GM18870 (cell line): ENCODE data around the gene QRFP.

Experiments
- ATAC-seq: cut with Tn5 transposase; IDR thresholded peaks from one replicate; pipeline ENCODE4 v1.9.1; 2021; ENCODE audit warnings: moderate library complexity; ENCODE audit not compliant: unreplicated experiment

QRFP gene

DNA sequence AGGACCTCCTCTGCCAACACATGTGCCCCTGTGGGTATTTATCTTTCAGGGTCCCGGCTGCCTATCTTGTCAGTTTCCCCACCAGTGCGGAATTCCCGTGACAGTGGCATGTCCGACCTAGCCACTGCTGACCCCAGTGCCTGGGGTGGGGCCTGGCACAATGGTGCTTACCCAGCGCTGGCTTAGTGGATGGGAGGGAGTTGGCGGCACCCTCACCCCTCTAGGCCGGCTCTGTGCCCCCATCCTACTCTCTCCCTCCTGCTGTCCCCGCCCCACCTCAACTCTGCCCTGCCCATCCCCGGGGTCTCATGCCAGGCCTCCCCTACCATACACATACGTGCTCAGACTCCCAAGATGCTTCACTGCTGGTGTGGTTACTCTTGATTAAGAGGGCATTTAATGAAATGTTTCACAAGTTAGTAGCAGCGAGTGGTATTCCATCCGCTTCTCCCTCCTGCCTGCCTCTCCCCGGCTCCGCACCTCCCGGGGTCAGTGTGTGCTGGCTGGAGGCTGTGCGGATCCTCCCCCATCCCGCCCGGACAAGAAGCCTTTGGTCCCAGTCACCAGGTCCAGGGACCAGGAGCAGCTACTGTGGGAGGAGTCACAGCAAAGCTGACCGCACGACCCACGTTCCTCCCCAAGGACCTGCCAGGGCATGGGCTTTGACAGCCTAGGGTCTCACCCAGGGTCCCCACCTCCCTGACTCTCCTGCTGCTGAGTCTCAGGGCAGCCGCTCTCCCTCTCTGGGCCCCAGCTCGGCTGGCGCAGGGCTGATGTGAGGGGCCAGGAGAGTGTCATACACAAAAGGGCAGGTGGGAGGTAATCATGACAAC is 9.5 kb upstream of the QRFP start:
- no peak for ATAC-seq

DNA sequence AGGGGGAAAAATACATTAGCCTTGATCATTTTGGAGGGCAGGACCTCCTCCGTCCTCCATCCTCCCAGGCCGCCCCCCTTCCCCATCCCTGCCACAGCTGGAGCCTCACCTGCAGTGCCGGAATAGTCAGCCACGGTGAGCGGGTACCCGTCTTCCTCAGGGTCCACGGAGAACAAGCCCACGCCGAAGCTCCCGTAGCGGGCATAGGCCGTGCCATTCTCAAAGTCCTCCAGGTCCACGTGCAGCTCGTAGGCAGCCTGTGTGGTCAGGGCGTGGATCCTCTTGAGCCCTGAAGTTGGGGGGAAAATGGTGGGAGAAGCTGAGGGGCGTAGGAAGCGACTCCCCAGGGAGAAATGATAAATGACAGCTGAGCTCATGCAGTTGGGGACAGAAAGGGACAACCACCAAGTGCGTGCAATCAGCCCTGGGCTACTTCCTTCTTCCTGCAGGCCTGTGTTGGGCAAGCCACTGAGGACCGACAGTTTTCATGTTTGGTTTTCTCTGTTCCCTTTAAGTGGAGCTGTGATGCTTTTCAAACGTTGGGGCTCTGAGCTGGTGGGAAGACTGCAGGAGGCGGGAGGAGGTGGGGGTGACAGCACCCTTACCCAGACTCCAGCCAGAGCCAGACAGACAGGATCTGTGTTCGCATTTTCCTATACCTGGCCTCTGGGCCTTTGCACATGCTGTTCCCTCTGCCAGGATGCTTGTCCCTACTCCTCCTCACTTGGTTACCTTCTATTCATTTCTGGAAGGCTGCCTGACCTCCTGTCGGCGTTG is 8.7 kb upstream of the QRFP start:
- no peak for ATAC-seq

DNA sequence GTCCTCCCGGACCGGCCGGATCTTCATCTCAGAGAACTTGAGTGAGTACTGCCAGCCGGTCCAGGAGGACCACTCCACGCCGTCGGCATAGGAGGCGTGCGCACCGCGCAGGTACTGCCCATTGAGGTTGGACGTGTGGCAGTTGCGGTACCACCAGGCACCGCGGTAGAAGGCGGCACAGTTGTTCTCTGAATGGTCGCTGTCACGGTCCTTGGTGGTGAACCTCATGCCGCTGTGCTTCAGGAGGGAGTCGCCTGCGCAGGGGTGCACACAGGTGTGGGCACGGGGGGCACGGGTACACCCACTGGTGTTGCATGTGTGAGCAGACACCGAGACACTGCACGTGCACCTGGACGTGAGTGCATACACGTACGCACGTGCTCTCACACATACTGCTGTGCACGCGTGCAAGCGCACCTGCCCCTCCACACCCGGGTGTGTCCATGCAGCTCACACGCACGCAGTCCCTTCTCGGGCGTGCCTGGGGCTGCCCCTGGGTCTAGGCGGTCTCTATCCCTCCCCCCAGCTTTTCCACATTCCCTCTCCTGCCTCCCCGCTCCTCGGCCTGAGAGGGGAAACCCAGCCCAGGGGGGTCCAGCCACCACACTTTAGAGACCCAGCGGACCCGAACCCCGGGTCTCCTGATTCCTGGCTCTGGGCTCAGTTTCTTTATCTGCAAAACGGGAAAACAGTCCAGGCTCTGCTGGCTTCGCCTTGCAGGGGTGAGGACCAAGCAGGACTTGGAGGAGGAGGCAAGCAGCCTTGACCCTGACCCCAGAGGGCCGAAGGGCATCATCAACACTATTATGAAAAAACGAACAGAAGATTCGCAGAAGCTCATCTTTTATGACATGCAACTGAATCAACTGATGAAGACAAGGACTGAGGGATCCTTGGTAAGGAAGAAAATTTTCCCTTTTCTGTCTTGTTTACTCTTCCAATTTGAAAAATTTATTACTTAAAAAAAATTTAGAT is 7.7 kb upstream of the QRFP start:
- no peak for ATAC-seq

DNA sequence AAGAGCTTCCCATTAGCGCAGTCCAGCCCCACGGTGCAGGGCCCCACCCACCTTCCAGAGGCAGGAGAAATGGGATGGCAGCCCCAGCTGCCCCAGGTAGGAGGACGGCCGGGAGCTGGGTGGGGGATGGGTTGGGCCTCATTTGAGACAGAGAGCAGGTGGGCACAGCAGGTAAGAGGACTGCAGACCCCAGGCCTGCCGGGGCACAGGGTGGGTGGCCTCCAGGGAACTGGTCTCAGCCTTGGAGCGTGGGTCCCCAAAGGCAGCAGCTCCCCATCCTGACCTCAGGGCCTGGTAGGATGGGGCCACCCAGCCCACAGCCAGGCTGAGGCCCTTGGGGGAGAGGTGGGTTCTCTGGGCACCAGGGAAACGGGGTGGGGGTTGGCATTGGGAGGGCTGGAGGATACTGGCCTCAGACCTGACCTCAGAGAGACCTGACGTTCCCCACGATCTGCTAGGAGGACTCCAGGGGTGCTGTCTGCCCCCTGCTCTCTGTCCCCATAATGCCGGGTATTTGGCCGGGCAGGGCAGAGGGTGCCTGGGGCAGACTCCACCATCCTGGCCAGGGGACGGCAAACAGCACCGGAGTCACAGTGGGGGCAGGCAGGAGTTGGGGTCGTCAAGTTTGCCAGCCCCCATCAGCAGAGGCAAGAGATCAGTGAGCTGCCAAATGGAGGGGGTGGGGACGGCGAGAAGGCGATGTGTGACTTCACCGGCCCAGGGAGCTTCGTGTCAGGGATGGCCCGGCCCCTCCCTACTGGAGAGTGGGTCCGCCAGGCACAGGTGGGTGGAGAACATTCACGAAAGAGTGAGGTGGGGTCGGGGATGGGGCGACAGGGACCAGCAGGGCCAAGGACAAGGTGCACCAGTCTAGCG is 6.8 kb upstream of the QRFP start:
- no peak for ATAC-seq

DNA sequence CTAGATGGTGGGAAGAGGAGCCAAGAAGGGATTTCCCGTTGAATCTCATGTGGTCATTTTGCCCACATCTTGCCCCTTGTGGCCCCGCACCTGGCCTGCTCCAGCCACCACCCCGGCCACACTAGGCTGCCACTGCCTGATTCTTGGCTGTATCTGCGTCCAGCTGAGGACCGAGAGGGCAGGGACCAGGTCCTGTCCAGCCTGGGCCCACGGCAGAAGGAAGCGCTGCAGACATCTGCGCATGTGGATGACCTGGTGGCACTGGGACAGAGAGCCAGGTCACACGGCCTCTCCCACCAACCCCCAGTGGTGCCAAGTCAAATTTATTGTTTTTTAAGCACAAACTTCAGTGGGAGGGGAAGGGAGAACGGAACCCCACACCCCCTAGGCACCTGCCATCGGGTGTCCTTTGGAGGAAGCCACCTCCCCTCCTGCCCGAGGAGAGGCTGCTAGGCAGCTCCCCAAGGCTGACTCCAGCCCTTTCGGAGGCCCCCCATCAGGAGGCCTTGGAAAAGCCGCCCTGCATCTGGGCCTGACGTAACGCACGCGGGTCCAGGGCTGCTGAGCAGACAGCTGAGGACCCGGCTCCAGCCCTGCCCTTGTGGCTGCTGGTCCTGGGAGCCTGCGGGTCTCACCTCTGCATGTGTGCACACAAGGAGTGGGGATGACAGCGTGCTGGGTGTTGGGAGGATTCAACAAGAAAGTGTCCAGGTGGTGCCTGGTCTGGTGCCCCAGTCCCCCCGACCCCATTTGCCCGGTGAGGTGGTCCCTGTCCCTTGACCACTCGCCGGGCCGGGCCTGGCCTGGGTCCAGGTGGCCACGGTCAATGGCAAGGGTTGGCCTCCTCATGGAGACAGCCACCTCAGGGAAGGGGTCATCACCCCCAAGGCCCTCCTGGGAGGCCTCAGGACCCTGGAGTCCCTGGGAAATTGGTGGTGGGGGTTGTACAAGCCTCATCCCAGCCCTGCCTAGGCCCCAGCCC is 5.9 kb upstream of the QRFP start:
- ATAC-seq: no peak

DNA sequence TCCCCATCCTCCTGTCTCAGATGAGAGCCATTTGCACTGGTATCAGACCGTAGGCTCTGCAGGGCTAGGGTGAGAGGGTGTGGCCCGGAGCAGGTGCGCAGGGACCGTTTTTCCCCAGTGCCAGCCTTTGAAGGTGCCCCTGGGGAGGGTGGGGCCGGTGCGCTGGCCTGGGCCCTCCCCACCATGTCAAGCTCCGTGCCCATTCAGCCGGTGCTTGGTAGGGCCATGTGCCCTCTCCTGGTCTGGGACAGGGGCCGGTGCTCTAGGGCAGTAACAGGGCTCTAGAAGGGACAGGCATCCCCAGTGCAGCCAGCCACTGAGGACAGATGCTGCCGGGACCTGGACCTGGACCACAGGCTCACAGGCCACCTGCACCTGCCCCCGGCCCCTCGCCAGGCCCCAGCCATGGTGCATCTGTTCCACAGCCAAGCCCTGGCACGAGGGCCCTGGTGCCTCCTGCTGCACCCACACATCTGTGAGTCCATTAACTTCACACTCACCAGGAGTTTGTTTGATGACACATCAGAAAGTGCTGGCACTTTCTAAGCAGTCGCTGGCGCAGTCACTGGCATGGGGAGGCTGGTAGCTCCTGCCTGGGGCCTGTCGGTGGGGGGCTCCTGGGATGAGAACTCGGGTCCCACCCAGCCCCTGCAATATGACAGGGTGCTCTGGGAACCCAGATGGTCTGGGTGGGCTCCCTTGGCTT is 5.0 kb upstream of the QRFP start:
- no peak for ATAC-seq

DNA sequence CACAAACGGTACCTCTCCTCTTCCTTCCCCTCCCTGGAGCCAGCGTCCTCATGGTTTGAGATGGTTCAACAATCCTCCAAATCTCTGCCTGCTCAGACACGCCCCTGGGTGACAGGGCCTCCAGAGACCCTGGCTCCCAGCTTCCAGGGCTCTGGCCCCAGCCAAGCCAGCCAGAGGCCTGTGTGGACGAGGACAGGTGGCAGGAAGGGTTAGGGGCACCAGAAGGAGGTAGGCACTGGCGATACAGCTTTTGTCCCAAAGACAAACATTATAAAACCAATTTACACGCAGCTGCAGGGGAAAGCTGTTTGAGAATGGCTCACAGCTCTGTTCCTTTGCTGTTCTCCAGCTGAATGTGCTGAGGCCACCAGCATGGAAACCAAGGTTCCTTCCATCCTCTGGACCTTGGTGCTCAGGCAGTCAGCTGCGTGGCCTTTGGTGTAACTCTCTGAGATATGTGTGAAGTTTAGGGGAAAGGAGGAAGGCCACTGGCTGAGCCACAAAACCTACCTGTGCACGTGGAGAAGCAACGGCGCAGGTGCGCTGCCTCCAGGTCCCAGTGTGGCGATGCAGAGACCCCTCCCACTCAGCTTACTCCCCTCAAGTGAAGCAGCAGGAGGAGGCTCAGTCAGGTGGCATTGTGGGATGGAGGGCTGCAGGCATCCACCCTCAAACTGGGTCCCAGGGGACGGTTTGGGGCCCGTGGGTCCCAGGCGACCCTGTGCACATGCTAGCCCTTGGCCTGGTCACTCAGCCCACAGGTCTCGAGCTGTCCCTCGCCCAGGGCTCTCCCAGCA is 4.3 kb upstream of the QRFP start:
- no peak for ATAC-seq

DNA sequence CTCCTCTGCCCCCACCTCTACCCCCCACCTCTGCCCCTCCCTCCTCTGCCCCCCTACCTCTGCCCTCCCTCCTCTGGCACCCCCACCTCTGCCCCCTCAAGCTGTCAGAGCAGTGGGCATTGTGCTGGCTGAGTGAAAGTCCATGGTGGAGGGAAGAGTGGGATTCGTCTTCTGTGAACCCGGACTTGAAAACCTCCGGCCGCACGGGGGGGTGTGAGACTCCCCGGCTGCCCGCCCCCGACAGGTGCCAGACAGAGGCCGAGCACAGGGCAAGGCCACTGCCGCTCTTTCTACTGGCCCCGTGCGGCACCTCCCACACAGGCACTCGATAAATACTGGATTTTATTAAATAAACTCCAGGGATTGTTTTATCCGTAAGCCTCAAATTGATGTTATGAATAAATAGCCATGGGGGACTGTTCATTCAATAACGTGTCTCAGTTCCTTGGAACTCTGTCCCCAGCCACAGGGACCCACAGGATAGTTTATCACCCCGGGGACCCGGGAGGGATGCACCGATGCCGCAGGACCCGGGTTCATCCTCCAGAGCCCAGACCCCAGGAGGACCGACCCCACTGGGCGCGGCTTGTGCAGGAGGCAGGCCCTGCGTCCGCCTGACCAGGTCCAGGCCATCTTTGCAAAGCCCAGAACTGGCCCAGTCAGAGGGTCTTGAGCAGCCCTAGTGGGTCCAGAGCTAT is 2.6 kb upstream of the QRFP start:
- no peak for ATAC-seq

DNA sequence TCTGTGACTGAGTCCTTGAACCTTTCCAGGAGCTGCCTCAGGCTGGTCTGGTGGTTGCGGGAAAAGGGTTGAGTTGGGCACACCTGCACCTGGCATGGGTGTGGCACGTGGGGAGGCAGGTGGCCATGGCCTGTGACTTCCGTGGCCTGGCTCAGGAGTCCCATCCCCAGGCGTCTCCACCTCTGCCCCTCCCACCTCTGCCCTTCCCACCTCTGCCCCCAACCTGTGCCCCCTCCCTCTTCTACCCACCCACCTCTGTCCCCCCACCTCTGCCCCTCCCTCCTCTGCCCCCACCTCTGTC is 1.9 kb upstream of the QRFP start:
- no peak for ATAC-seq

DNA sequence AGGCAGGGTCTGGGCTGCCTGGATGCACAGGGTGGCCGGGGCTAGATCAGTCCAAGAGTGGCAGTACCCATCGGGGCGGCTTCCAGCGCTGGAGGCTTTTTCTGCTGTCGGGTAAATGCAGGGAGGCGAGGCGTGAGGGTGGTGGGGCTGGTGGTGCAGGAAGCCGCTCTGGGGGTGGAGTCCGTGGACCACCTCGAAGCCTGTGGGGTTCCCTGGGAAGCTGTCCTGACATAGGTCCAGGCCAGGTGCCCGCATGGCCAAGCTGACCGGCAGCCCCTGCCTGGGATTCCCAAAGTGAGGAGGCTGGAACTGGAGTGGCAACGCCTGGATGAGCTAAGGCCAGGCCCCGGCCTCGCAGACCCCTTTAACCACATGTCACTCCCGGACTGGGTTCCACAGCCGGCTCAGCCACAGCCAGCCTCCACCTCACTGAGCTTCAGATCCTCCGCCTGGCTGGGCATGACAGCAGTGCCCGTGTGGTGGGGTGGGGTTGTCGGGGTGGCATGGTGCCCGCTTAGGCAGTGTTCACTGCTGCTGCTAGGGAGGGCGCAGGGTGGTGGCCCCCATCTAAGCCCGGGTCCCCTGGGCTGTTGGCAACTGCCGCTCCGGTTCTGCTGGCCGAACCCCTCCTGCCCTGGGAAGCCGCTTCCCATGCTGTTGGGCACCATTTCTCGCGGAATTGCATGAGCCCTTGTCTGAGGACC is 1.4 kb upstream of the QRFP start:
- ATAC-seq: no peak

DNA sequence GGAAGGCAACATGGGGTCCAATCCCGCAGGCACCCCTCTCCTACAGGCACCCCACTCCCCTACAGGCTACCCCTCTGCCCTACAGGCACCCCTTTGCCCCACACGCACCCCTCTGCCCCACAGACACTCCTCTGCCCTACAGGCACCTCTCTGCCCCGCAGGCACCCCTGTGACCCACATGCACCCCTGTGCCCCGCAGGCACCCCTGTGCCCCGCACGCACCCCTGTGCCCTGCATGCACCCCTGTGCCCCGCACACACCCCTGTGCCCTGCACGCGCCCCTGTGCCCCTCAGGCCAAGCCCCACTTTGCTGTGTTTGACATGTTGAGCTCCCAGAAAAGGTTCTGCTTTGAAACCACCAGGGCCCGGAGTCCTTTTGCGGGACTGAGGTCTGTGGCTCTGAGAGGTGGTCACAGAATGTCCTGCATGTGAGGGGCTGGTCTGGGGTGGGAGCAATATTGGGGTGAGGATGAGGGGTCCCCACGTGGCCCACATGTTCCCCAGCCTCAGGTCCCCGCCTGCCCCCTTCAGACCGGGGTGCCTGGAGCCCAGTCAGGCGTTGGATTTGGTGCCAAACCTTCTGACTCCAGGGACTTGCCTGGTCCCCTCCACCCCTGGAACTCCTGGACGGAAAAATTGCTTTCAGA is 616 bp upstream of the QRFP start:
- ATAC-seq: no peak

DNA sequence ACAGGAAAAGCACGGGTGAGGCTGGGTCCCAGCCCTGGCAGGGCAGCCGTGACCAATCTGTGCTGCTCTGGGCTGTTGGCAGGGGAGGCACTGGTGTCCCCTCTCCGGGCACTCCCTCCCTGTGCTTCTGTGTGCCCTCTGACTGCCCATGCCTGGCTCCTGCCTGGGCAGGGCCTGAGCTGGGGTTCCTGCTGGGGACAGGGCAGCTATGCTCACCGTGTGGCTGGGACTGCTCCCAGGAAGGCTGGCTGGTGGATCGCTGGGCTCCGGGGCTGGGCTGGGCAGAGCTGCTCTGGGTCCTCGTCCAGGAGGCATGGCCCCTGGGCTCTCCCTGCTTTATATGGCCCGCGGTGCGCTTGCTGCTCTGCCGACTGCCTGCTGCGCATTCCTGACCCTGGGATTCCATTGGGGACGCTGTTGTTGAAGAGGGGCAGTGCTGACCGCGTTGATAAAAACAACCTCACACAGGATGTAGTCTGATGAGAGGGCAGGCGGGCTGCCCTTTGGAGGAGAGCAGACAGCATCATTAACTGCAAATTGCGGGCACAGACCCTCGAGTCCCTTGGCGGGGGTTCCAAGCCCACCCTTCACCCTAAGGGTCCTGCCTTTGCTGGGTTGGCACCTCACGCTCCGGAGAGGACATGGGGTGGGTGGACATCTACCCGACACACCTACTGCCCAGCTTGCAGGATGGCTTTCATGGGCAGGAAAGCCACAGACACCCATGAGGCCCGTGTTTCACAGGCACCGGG is 955 bp downstream of the QRFP start:
- ATAC-seq: no peak

DNA sequence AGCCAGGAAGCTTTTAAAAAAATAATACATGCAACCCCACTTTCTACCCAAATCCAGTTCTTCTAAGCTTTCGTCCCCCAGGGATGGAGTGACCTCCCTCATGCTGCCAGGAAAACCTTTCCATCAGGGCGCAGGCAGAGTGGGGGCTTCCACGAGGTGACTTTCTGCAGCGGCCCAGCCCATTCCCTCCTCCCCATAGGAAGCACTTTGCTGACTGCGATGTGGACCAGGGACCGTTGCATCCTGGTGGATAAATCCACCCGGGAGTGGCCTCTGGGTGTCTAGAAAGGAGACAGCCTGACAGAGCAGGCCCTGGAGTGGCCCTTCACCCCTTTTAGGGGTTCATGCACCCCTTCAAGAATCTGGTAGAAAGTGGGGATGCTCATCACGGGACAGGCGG is 1.6 kb downstream of the QRFP start:
- ATAC-seq: no peak

DNA sequence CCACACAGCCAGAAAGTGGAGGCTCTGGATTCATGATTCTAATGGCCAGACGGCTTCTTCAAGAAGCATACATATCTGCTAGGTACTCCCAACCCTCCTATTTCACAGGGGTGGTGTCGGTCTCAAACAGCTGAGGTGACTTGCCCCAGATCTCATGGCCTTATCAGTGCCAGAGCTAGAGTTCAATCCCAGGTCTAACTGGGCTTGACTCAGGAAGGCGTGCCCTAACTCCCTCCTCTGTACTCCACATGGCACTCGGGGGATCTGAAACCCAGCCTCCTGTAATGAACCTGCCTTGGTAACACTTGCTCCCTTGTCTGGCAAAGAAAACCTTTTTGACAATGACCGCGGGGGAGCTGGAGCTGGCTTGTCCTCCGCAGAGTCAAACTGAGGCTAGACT is 2.1 kb downstream of the QRFP start:
- no peak for ATAC-seq

DNA sequence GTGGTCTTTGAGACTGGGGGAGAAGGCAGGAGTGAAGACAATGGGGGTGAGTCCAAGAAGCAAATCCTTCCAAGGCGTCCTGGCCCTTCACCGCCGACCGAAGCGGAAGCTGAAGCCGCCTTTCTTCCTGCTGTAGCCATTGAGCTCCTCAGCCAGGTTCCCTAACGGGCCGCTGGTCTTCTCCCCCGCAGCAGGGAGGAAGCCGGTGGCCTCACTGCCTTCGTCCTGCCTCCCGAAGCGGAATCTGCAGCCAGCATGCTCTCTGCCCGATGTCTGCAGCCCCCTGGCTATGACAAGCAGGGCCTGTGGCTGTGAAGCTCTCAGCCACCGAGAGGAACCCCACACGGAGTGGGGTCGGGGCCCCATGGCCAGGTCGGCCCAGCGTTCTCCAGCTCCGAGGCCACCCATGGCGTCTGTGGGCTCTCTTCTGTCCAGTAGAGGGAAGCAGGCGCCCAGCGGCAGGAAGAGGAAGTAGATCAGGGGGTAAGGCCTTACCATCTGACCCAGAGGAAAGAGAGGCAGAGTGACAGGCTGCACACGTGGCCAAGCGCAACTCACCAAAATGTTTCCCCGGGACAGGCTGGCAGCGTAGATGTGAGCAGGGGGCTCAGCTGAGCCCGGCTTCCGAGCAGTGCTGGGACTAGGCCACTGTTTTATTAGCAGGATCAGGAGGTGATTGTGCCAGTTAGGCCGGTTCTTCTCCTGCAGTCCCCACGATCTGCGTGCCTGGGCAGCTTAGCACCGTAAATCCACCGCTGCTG is 3.1 kb downstream of the QRFP start:
- ATAC-seq: no peak
